HCT116 (cell line): Measurements from ENCODE around the gene HYLS1. TPM values are rescaled to one million over a fixed set of nuclear protein-coding genes. Genes with fewer than 3 reads are reported as not detected.

ENCODE experiments used
- ATAC-seq: fragments of 200-7000 bp; cut with Tn5 transposase; 2 replicates; pipeline ENCODE4 v1.9.1; 2020; ENCODE audit warnings: mild to moderate bottlenecking, moderate library complexity
- BruUV-seq: library from RNA; stranded (reverse); fragments of 400-500 nt; replicated peaks from 2 replicates; lab custom pipeline; 2021; lab: Mats Ljungman, UMichigan
- CTCF ChIA-PET: fragments of 300-600 bp; sonication (Branson Sonifier 250); formaldehyde crosslinking; loops from one replicate; lab custom pipeline; 2021; ENCODE audit warnings: antibody characterized with exemption; lab: Charles Lee
- POLR2A ChIA-PET: fragments of 300-600, 350-600 bp; sonication (Branson Sonifier 250); formaldehyde crosslinking; loops from one replicate; lab custom pipeline; 2021; ENCODE audit warnings: antibody characterized with exemption; lab: Charles Lee
- RAD21 ChIA-PET, 2 experiments: fragments of 300-600 bp; sonication (Branson Sonifier 250); formaldehyde crosslinking; loops; one replicate each; lab custom pipeline; 2023; ENCODE audit warnings: low total read pairs in 2 of 2; ENCODE audit not compliant: uncharacterized antibody in 2 of 2, unreplicated experiment in 2 of 2, low non-redundant PET in 1 of 2; lab: Charles Lee
- DNase-seq: peaks from one replicate; pipeline ENCODE4 v3.0.0-alpha.2; 2010; ENCODE audit warnings: low read depth, low spot score
- H2AFZ ChIP-seq: fragments of 200-600 bp; shearing (Covaris generic), sonication (generic); 2 replicates; pipeline ENCODE4 v1.6.1; 2017; ENCODE audit warnings: low read depth, mixed run types, mixed read lengths, antibody characterized with exemption, low read length; ENCODE audit not compliant: poor library complexity, severe bottlenecking
- H3K27ac ChIP-seq: 2 replicates; pipeline ENCODE4 v1.5.1; 2012; ENCODE audit warnings: low read depth, low read length
- H3K27me3 ChIP-seq: fragments of 200-600 bp; sonication (generic); 2 replicates; pipeline ENCODE4 v1.6.1; 2016; ENCODE audit warnings: mixed run types, low read length, mixed read lengths; ENCODE audit not compliant: insufficient read depth
- H3K36me3 ChIP-seq, 2 experiments: fragments of 200-500 bp in 1 of 2; fragments of 200-600 bp in 1 of 2; sonication (Bioruptor generic) in 1 of 2; sonication (generic) in 1 of 2; 2 replicates each; pipeline versions ENCODE4 v1.5.1 to v1.6.1; 2014 to 2016; ENCODE audit warnings: low read length in 2 of 2, inconsistent platforms in 1 of 2, mixed read lengths in 1 of 2, mixed run types in 1 of 2; ENCODE audit not compliant: insufficient read depth in 2 of 2, control insufficient read depth in 1 of 2
- H3K4me1 ChIP-seq, 2 experiments: fragments of 200-600 bp in 1 of 2; sonication (generic) in 1 of 2; 2 replicates each; pipeline versions ENCODE4 v1.5.1 to v1.6.1; 2012 to 2017; ENCODE audit warnings: low read length in 2 of 2, inconsistent platforms in 1 of 2, mild to moderate bottlenecking in 1 of 2, mixed read lengths in 1 of 2, mixed run types in 1 of 2, moderate library complexity in 1 of 2; ENCODE audit not compliant: insufficient read depth in 2 of 2, control insufficient read depth in 1 of 2
- H3K4me2 ChIP-seq: fragments of 200-600 bp; sonication (generic); 2 replicates; pipeline ENCODE4 v1.6.1; 2017; ENCODE audit warnings: mixed run types, low read length, mixed read lengths
- H3K4me3 ChIP-seq, 2 experiments: fragments of 200-600 bp in 1 of 2; sonication (generic) in 1 of 2; replicated peaks in 1 of 2; 2 replicates each; pipeline ENCODE4 v1.5.1; 2011 to 2016; ENCODE audit warnings: low read length in 2 of 2, control low read depth in 1 of 2, low read depth in 1 of 2, mild to moderate bottlenecking in 1 of 2, mixed read lengths in 1 of 2, mixed run types in 1 of 2
- H3K79me2 ChIP-seq: fragments of 200-600 bp; sonication (generic); 2 replicates; pipeline ENCODE4 v1.6.1; 2017; ENCODE audit warnings: mild to moderate bottlenecking, mixed run types, low read length, moderate library complexity, mixed read lengths; ENCODE audit not compliant: insufficient read depth
- H3K9ac ChIP-seq: fragments of 200-600 bp; sonication (generic); 2 replicates; pipeline ENCODE4 v1.6.1; 2016; ENCODE audit warnings: low read length, mixed read lengths
- H3K9me2 ChIP-seq: fragments of 200-600 bp; sonication (generic), shearing (Covaris generic); 2 replicates; pipeline ENCODE4 v1.6.1; 2017; ENCODE audit warnings: mixed run types, mild to moderate bottlenecking, moderate library complexity; ENCODE audit not compliant: insufficient read depth
- H3K9me3 ChIP-seq, 2 experiments: fragments of 200-500 bp in 1 of 2; fragments of 200-600 bp in 1 of 2; sonication (Bioruptor generic) in 1 of 2; sonication (generic) in 1 of 2; 2 replicates each; pipeline ENCODE4 v1.6.1; 2014 to 2017; ENCODE audit warnings: low read length in 2 of 2, mixed read lengths in 2 of 2, inconsistent platforms in 1 of 2, low read depth in 1 of 2, mild to moderate bottlenecking in 1 of 2, mixed run types in 1 of 2, moderate library complexity in 1 of 2; ENCODE audit not compliant: control insufficient read depth in 1 of 2, insufficient read depth in 1 of 2
- H4K20me1 ChIP-seq: fragments of 200-600 bp; sonication (generic), shearing (Covaris generic); 2 replicates; pipeline ENCODE4 v1.6.1; 2017; ENCODE audit warnings: mixed run types, mild to moderate bottlenecking, moderate library complexity; ENCODE audit not compliant: insufficient read depth
- CBX3 ChIP-seq: IDR thresholded peaks from 2 replicates; pipeline ENCODE4 v1.6.1; 2012; ENCODE audit warnings: low read depth
- CEBPB ChIP-seq: IDR thresholded peaks from 2 replicates; pipeline ENCODE4 v1.6.1; 2012; ENCODE audit warnings: low read depth
- ELF1 ChIP-seq: IDR thresholded peaks from 2 replicates; pipeline ENCODE4 v1.6.1; 2012; ENCODE audit warnings: low read depth, borderline replicate concordance
- EZH2 ChIP-seq: fragments of 200-600 bp; sonication (generic); IDR thresholded peaks from 2 replicates; pipeline ENCODE4 v1.6.1; 2017; ENCODE audit warnings: antibody characterized with exemption, mixed run types
- FOSL1 ChIP-seq: IDR thresholded peaks from 2 replicates; pipeline ENCODE4 v1.6.1; 2012; ENCODE audit warnings: low read depth
- JUND ChIP-seq: IDR thresholded peaks from 2 replicates; pipeline ENCODE4 v1.6.1; 2012
- POLR2A ChIP-seq: IDR thresholded peaks from 2 replicates; pipeline ENCODE4 v1.7.0; 2011; ENCODE audit warnings: borderline replicate concordance; ENCODE audit not compliant: insufficient read depth, insufficient read length; ENCODE audit errors: extremely low read depth
- POLR2AphosphoS5 ChIP-seq: IDR thresholded peaks from 2 replicates; pipeline ENCODE4 v1.6.1; 2011; ENCODE audit warnings: mild to moderate bottlenecking, low read depth, low read length, moderate library complexity
- SP1 ChIP-seq: IDR thresholded peaks from 2 replicates; pipeline ENCODE4 v1.6.1; 2012; ENCODE audit warnings: low read depth
- SRF ChIP-seq: IDR thresholded peaks from 2 replicates; pipeline ENCODE4 v1.6.1; 2012; ENCODE audit warnings: low read depth
- YY1 ChIP-seq: IDR thresholded peaks from 2 replicates; pipeline ENCODE4 v1.6.1; 2011; ENCODE audit warnings: low read length, low read depth, moderate library complexity, mild to moderate bottlenecking; ENCODE audit not compliant: insufficient replicate concordance; ENCODE audit errors: extremely low read depth
- ZFX ChIP-seq: fragments of 450-650 bp; IDR thresholded peaks from 2 replicates; pipeline ENCODE4 v1.6.1; 2017
- ZNF274 ChIP-seq: fragments of 200-500 bp; sonication (Bioruptor generic); IDR thresholded peaks from 2 replicates; pipeline ENCODE4 v1.6.1; 2014; ENCODE audit warnings: mild to moderate bottlenecking, low read depth, low read length, inconsistent platforms
- intact Hi-C: fragments of 100-400 bp; cut with micrococcal nuclease; formaldehyde crosslinking; loops from 2 replicates; pipeline ENCODE4 v1.10.0; 2022
- total RNA-seq: library from RNA; stranded (reverse); gene quantifications from one replicate; pipeline ENCODE4 v1.2.1, GENCODE V29; 2021; ENCODE audit not compliant: unreplicated experiment
- TF ChIP-seq, protein P1 (sequence below), 3 experiments: fragments of 200-600 bp in 1 of 3; sonication (generic) in 1 of 3; IDR thresholded peaks in 2 of 3; conservative IDR thresholded peaks in 1 of 3; 2 replicates each; pipeline ENCODE4 v1.5.1; 2012 to 2017; ENCODE audit warnings: low read depth in 2 of 3, low read length in 2 of 3, antibody characterized with exemption in 1 of 3, borderline replicate concordance in 1 of 3, control low read depth in 1 of 3, mild to moderate bottlenecking in 1 of 3, mixed read lengths in 1 of 3, mixed run types in 1 of 3, moderate library complexity in 1 of 3; ENCODE audit not compliant: insufficient read depth in 1 of 3
- TF ChIP-seq, protein P2 (sequence below): IDR thresholded peaks from 2 replicates; pipeline ENCODE4 v1.6.1; 2012
- TF ChIP-seq, protein P3 (sequence below): IDR thresholded peaks from 2 replicates; pipeline ENCODE4 v1.6.1; 2012
- TF ChIP-seq, protein P4 (sequence below): IDR thresholded peaks from 2 replicates; pipeline ENCODE4 v1.6.1; 2011; ENCODE audit warnings: mild to moderate bottlenecking, low read length, moderate library complexity; ENCODE audit not compliant: insufficient replicate concordance; ENCODE audit errors: extremely low read depth

Gene HYLS1
- total RNA-seq, 1 experiment from 2014 or later, result 18.9 TPM

DNA sequence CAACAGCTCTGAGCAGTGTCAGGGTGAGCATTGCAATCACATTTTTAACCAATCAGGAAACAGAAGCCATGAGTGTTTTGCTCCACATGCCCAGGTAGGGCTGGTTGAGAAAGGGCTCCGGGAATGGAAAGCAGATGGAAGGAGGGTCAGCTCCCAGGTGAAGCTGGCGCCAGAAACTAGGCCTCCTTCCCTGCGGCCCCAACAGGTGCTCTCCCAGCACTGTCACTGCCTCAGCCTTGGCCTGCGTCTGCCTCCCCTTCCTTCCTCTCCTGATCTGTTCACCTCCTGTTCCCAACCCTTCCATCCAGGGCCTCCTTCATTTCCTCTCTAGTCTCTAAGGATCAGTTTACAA lies 53.8 kb downstream of the HYLS1 start:
- DNase-seq (no peak), ATAC-seq (no peak)
- ChIA-PET POLR2A (no interaction called here), RAD21 (no interaction called here)
- H2AFZ ChIP-seq, result peak overlapping the region; percentile 17
- no peaks in the 10 kb centered on the region for H3K9me2 ChIP-seq
- no peak overlapping the region for H3K27ac ChIP-seq
- H3K9me3 ChIP-seq, result no peaks in the 10 kb centered on the region
- H3K9ac ChIP-seq, result no peak overlapping the region
- H3K79me2 ChIP-seq, result no peaks in the 10 kb centered on the region
- H3K4me2 ChIP-seq, result no peak overlapping the region
- H4K20me1 ChIP-seq, result no peaks in the 10 kb centered on the region
- no peaks in the 10 kb centered on the region for H3K36me3 ChIP-seq
- no TSS peak for BruUV-seq
- H3K4me3 ChIP-seq, result no peak overlapping the region
- H3K4me1 ChIP-seq, result peaks cover 7 to 22% of the 10 kb centered on the region in 2 experiments
- TF ChIP-seq JUND (no peak), CBX3 (no peak), POLR2A (no peak), ELF1 (no peak), CEBPB (no peak), FOSL1 (no peak), YY1 (no peak), ZFX (no peak), ZNF274 (no peak), SP1 (no peak), EZH2 (no peak), SRF (no peak), POLR2AphosphoS5 (no peak)
- TF ChIP-seq, protein P1, sequence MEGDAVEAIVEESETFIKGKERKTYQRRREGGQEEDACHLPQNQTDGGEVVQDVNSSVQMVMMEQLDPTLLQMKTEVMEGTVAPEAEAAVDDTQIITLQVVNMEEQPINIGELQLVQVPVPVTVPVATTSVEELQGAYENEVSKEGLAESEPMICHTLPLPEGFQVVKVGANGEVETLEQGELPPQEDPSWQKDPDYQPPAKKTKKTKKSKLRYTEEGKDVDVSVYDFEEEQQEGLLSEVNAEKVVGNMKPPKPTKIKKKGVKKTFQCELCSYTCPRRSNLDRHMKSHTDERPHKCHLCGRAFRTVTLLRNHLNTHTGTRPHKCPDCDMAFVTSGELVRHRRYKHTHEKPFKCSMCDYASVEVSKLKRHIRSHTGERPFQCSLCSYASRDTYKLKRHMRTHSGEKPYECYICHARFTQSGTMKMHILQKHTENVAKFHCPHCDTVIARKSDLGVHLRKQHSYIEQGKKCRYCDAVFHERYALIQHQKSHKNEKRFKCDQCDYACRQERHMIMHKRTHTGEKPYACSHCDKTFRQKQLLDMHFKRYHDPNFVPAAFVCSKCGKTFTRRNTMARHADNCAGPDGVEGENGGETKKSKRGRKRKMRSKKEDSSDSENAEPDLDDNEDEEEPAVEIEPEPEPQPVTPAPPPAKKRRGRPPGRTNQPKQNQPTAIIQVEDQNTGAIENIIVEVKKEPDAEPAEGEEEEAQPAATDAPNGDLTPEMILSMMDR (IDR thresholded peaks at IDR 0.05 in 2 of 3, conservative IDR thresholded peaks at IDR 0.05 in 1 of 3; ENCODE audit: borderline replicate concordance in 1 of 3, insufficient read depth in 1 of 3, low read depth in 2 of 3, low read length in 2 of 3), result no peak
- TF ChIP-seq, protein P2, sequence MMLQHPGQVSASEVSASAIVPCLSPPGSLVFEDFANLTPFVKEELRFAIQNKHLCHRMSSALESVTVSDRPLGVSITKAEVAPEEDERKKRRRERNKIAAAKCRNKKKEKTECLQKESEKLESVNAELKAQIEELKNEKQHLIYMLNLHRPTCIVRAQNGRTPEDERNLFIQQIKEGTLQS, result no peak
- TF ChIP-seq, protein P3, sequence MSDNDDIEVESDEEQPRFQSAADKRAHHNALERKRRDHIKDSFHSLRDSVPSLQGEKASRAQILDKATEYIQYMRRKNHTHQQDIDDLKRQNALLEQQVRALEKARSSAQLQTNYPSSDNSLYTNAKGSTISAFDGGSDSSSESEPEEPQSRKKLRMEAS, result no peak
- TF ChIP-seq, protein P4, sequence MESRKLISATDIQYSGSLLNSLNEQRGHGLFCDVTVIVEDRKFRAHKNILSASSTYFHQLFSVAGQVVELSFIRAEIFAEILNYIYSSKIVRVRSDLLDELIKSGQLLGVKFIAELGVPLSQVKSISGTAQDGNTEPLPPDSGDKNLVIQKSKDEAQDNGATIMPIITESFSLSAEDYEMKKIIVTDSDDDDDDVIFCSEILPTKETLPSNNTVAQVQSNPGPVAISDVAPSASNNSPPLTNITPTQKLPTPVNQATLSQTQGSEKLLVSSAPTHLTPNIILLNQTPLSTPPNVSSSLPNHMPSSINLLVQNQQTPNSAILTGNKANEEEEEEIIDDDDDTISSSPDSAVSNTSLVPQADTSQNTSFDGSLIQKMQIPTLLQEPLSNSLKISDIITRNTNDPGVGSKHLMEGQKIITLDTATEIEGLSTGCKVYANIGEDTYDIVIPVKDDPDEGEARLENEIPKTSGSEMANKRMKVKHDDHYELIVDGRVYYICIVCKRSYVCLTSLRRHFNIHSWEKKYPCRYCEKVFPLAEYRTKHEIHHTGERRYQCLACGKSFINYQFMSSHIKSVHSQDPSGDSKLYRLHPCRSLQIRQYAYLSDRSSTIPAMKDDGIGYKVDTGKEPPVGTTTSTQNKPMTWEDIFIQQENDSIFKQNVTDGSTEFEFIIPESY, result no peak
- TF ChIP-seq, all 23 proteins: peak for 0
- CTCF ChIA-PET, result interaction anchor here (1.9 kb wide), 1 partner anchor 253 kb away, joined by 19 read pairs; no protein-coding TSS in a partner anchor
- no peaks in the 10 kb centered on the region for H3K27me3 ChIP-seq
- intact Hi-C loops, result loop anchor here (5.0 kb wide), 1 partner anchor 121 kb away; the partner anchor contains the start of gene CDON
